HCT116 (cell line): ENCODE data around the gene NF1. TPM values are rescaled to one million over a fixed set of nuclear protein-coding genes. Genes with fewer than 3 reads are reported as not detected.

Source experiments
- ATAC-seq: fragments of 200-7000 bp; cut with Tn5 transposase; 2 replicates; pipeline ENCODE4 v1.9.1; 2020; ENCODE audit warnings: mild to moderate bottlenecking, moderate library complexity
- BruUV-seq: library from RNA; stranded (reverse); fragments of 400-500 nt; replicated peaks from 2 replicates; lab custom pipeline; 2021; lab: Mats Ljungman, UMichigan
- CTCF ChIA-PET: fragments of 300-600 bp; sonication (Branson Sonifier 250); formaldehyde crosslinking; loops from one replicate; lab custom pipeline; 2021; ENCODE audit warnings: antibody characterized with exemption; lab: Charles Lee
- POLR2A ChIA-PET: fragments of 300-600, 350-600 bp; sonication (Branson Sonifier 250); formaldehyde crosslinking; loops from one replicate; lab custom pipeline; 2021; ENCODE audit warnings: antibody characterized with exemption; lab: Charles Lee
- RAD21 ChIA-PET, 2 experiments: fragments of 300-600 bp; sonication (Branson Sonifier 250); formaldehyde crosslinking; loops; one replicate each; lab custom pipeline; 2023; ENCODE audit warnings: low total read pairs in 2 of 2; ENCODE audit not compliant: uncharacterized antibody in 2 of 2, unreplicated experiment in 2 of 2, low non-redundant PET in 1 of 2; lab: Charles Lee
- DNase-seq: peaks from one replicate; pipeline ENCODE4 v3.0.0-alpha.2; 2010; ENCODE audit warnings: low read depth, low spot score
- H2AFZ ChIP-seq: fragments of 200-600 bp; shearing (Covaris generic), sonication (generic); 2 replicates; pipeline ENCODE4 v1.6.1; 2017; ENCODE audit warnings: low read depth, mixed run types, mixed read lengths, antibody characterized with exemption, low read length; ENCODE audit not compliant: poor library complexity, severe bottlenecking
- H3K27ac ChIP-seq: 2 replicates; pipeline ENCODE4 v1.5.1; 2012; ENCODE audit warnings: low read depth, low read length
- H3K27me3 ChIP-seq: fragments of 200-600 bp; sonication (generic); 2 replicates; pipeline ENCODE4 v1.6.1; 2016; ENCODE audit warnings: mixed run types, low read length, mixed read lengths; ENCODE audit not compliant: insufficient read depth
- H3K36me3 ChIP-seq, 2 experiments: fragments of 200-500 bp in 1 of 2; fragments of 200-600 bp in 1 of 2; sonication (Bioruptor generic) in 1 of 2; sonication (generic) in 1 of 2; 2 replicates each; pipeline versions ENCODE4 v1.5.1 to v1.6.1; 2014 to 2016; ENCODE audit warnings: low read length in 2 of 2, inconsistent platforms in 1 of 2, mixed read lengths in 1 of 2, mixed run types in 1 of 2; ENCODE audit not compliant: insufficient read depth in 2 of 2, control insufficient read depth in 1 of 2
- H3K4me1 ChIP-seq, 2 experiments: fragments of 200-600 bp in 1 of 2; sonication (generic) in 1 of 2; 2 replicates each; pipeline versions ENCODE4 v1.5.1 to v1.6.1; 2012 to 2017; ENCODE audit warnings: low read length in 2 of 2, inconsistent platforms in 1 of 2, mild to moderate bottlenecking in 1 of 2, mixed read lengths in 1 of 2, mixed run types in 1 of 2, moderate library complexity in 1 of 2; ENCODE audit not compliant: insufficient read depth in 2 of 2, control insufficient read depth in 1 of 2
- H3K4me2 ChIP-seq: fragments of 200-600 bp; sonication (generic); 2 replicates; pipeline ENCODE4 v1.6.1; 2017; ENCODE audit warnings: mixed run types, low read length, mixed read lengths
- H3K4me3 ChIP-seq, 2 experiments: fragments of 200-600 bp in 1 of 2; sonication (generic) in 1 of 2; replicated peaks in 1 of 2; 2 replicates each; pipeline ENCODE4 v1.5.1; 2011 to 2016; ENCODE audit warnings: low read length in 2 of 2, control low read depth in 1 of 2, low read depth in 1 of 2, mild to moderate bottlenecking in 1 of 2, mixed read lengths in 1 of 2, mixed run types in 1 of 2
- H3K79me2 ChIP-seq: fragments of 200-600 bp; sonication (generic); 2 replicates; pipeline ENCODE4 v1.6.1; 2017; ENCODE audit warnings: mild to moderate bottlenecking, mixed run types, low read length, moderate library complexity, mixed read lengths; ENCODE audit not compliant: insufficient read depth
- H3K9ac ChIP-seq: fragments of 200-600 bp; sonication (generic); 2 replicates; pipeline ENCODE4 v1.6.1; 2016; ENCODE audit warnings: low read length, mixed read lengths
- H3K9me2 ChIP-seq: fragments of 200-600 bp; sonication (generic), shearing (Covaris generic); 2 replicates; pipeline ENCODE4 v1.6.1; 2017; ENCODE audit warnings: mixed run types, mild to moderate bottlenecking, moderate library complexity; ENCODE audit not compliant: insufficient read depth
- H3K9me3 ChIP-seq, 2 experiments: fragments of 200-500 bp in 1 of 2; fragments of 200-600 bp in 1 of 2; sonication (Bioruptor generic) in 1 of 2; sonication (generic) in 1 of 2; 2 replicates each; pipeline ENCODE4 v1.6.1; 2014 to 2017; ENCODE audit warnings: low read length in 2 of 2, mixed read lengths in 2 of 2, inconsistent platforms in 1 of 2, low read depth in 1 of 2, mild to moderate bottlenecking in 1 of 2, mixed run types in 1 of 2, moderate library complexity in 1 of 2; ENCODE audit not compliant: control insufficient read depth in 1 of 2, insufficient read depth in 1 of 2
- H4K20me1 ChIP-seq: fragments of 200-600 bp; sonication (generic), shearing (Covaris generic); 2 replicates; pipeline ENCODE4 v1.6.1; 2017; ENCODE audit warnings: mixed run types, mild to moderate bottlenecking, moderate library complexity; ENCODE audit not compliant: insufficient read depth
- CEBPB ChIP-seq: IDR thresholded peaks from 2 replicates; pipeline ENCODE4 v1.6.1; 2012; ENCODE audit warnings: low read depth
- EGR1 ChIP-seq: IDR thresholded peaks from 2 replicates; pipeline ENCODE4 v1.6.1; 2012; ENCODE audit warnings: low read depth
- ELF1 ChIP-seq: IDR thresholded peaks from 2 replicates; pipeline ENCODE4 v1.6.1; 2012; ENCODE audit warnings: low read depth, borderline replicate concordance
- FOSL1 ChIP-seq: IDR thresholded peaks from 2 replicates; pipeline ENCODE4 v1.6.1; 2012; ENCODE audit warnings: low read depth
- JUND ChIP-seq: IDR thresholded peaks from 2 replicates; pipeline ENCODE4 v1.6.1; 2012
- POLR2A ChIP-seq: IDR thresholded peaks from 2 replicates; pipeline ENCODE4 v1.7.0; 2011; ENCODE audit warnings: borderline replicate concordance; ENCODE audit not compliant: insufficient read depth, insufficient read length; ENCODE audit errors: extremely low read depth
- POLR2AphosphoS5 ChIP-seq: IDR thresholded peaks from 2 replicates; pipeline ENCODE4 v1.6.1; 2011; ENCODE audit warnings: mild to moderate bottlenecking, low read depth, low read length, moderate library complexity
- RAD21 ChIP-seq: IDR thresholded peaks from 2 replicates; pipeline ENCODE4 v1.6.1; 2012; ENCODE audit warnings: low read depth, mild to moderate bottlenecking
- REST ChIP-seq: IDR thresholded peaks from 2 replicates; pipeline ENCODE4 v1.6.1; 2012; ENCODE audit warnings: low read depth
- SIN3A ChIP-seq: IDR thresholded peaks from 2 replicates; pipeline ENCODE4 v1.6.1; 2012; ENCODE audit warnings: low read depth
- SP1 ChIP-seq: IDR thresholded peaks from 2 replicates; pipeline ENCODE4 v1.6.1; 2012; ENCODE audit warnings: low read depth
- SRF ChIP-seq: IDR thresholded peaks from 2 replicates; pipeline ENCODE4 v1.6.1; 2012; ENCODE audit warnings: low read depth
- TCF7L2 ChIP-seq: IDR thresholded peaks from 2 replicates; pipeline ENCODE4 v1.7.0; 2011; ENCODE audit warnings: borderline replicate concordance, inconsistent platforms; ENCODE audit not compliant: insufficient read depth, insufficient read length; ENCODE audit errors: extremely low read depth
- YY1 ChIP-seq: IDR thresholded peaks from 2 replicates; pipeline ENCODE4 v1.6.1; 2011; ENCODE audit warnings: low read length, low read depth, moderate library complexity, mild to moderate bottlenecking; ENCODE audit not compliant: insufficient replicate concordance; ENCODE audit errors: extremely low read depth
- ZNF274 ChIP-seq: fragments of 200-500 bp; sonication (Bioruptor generic); IDR thresholded peaks from 2 replicates; pipeline ENCODE4 v1.6.1; 2014; ENCODE audit warnings: mild to moderate bottlenecking, low read depth, low read length, inconsistent platforms
- intact Hi-C: fragments of 100-400 bp; cut with micrococcal nuclease; formaldehyde crosslinking; loops from 2 replicates; pipeline ENCODE4 v1.10.0; 2022
- total RNA-seq: library from RNA; stranded (reverse); gene quantifications from one replicate; pipeline ENCODE4 v1.2.1, GENCODE V29; 2021; ENCODE audit not compliant: unreplicated experiment
- TF ChIP-seq, protein P1 (sequence below): IDR thresholded peaks from 2 replicates; pipeline ENCODE4 v1.6.1; 2012
- TF ChIP-seq, protein P2 (sequence below): IDR thresholded peaks from 2 replicates; pipeline ENCODE4 v1.6.1; 2012
- TF ChIP-seq, protein P3 (sequence below), 3 experiments: fragments of 200-600 bp in 1 of 3; sonication (generic) in 1 of 3; IDR thresholded peaks in 2 of 3; conservative IDR thresholded peaks in 1 of 3; 2 replicates each; pipeline ENCODE4 v1.5.1; 2012 to 2017; ENCODE audit warnings: low read depth in 2 of 3, low read length in 2 of 3, antibody characterized with exemption in 1 of 3, borderline replicate concordance in 1 of 3, control low read depth in 1 of 3, mild to moderate bottlenecking in 1 of 3, mixed read lengths in 1 of 3, mixed run types in 1 of 3, moderate library complexity in 1 of 3; ENCODE audit not compliant: insufficient read depth in 1 of 3

Gene NF1
- total RNA-seq, 1 experiment from 2014 or later = 20.8 TPM

DNA sequence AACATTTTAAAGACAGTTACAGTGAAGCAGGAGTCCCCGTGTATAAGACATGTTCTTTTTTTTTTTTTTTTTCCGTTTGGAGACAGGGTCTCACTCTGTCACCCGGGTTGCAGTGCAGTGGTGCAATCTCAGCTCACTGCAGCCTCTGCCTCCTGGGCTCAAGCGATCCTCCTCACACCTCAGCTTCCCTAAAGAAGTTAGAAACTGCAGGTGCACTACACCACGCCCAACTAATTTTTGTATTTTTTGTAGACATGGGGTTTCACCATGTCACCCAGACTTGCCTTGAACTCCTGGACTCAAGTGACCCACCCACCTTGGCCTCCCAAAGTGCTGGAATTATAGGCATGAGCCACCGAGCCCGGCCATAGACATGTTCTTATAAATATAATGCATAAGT is 216.1 kb downstream of the NF1 start:
- Histone ChIP-seq H3K4me2 (no peak overlapping the region), H3K4me3 (no peak overlapping the region), H3K36me3 (no peaks in the 10 kb centered on the region; a peak in 1 of 4 replicates), H3K27ac (no peak overlapping the region), H3K4me1 (no peaks in the 10 kb centered on the region), H3K9me2 (no peaks in the 10 kb centered on the region), H2AFZ (no peak overlapping the region), H3K79me2 (no peaks in the 10 kb centered on the region), H3K27me3 (no peaks in the 10 kb centered on the region), H4K20me1 (no peaks in the 10 kb centered on the region), H3K9me3 (no peaks in the 10 kb centered on the region), H3K9ac (no peak overlapping the region)
- ChIA-PET POLR2A (no interaction called here), CTCF (no interaction called here), RAD21 (no interaction called here)
- DNase-seq = no peak
- BruUV-seq = no TSS peak
- intact Hi-C loops = no loop called here
- ATAC-seq = no peak
- TF ChIP-seq POLR2A = no peak
- TF ChIP-seq FOSL1 = no peak
- TF ChIP-seq REST = no peak
- TF ChIP-seq JUND = no peak
- TF ChIP-seq ZNF274 = no peak
- TF ChIP-seq, protein P1, sequence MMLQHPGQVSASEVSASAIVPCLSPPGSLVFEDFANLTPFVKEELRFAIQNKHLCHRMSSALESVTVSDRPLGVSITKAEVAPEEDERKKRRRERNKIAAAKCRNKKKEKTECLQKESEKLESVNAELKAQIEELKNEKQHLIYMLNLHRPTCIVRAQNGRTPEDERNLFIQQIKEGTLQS = no peak
- TF ChIP-seq POLR2AphosphoS5 = no peak
- TF ChIP-seq EGR1 = no peak
- no peak for TF ChIP-seq TCF7L2
- no peak for TF ChIP-seq RAD21
- TF ChIP-seq YY1 = no peak
- TF ChIP-seq CEBPB = no peak
- no peak for TF ChIP-seq ELF1
- TF ChIP-seq SRF = no peak
- TF ChIP-seq, protein P2, sequence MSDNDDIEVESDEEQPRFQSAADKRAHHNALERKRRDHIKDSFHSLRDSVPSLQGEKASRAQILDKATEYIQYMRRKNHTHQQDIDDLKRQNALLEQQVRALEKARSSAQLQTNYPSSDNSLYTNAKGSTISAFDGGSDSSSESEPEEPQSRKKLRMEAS = no peak
- no peak for TF ChIP-seq SIN3A
- TF ChIP-seq, protein P3, sequence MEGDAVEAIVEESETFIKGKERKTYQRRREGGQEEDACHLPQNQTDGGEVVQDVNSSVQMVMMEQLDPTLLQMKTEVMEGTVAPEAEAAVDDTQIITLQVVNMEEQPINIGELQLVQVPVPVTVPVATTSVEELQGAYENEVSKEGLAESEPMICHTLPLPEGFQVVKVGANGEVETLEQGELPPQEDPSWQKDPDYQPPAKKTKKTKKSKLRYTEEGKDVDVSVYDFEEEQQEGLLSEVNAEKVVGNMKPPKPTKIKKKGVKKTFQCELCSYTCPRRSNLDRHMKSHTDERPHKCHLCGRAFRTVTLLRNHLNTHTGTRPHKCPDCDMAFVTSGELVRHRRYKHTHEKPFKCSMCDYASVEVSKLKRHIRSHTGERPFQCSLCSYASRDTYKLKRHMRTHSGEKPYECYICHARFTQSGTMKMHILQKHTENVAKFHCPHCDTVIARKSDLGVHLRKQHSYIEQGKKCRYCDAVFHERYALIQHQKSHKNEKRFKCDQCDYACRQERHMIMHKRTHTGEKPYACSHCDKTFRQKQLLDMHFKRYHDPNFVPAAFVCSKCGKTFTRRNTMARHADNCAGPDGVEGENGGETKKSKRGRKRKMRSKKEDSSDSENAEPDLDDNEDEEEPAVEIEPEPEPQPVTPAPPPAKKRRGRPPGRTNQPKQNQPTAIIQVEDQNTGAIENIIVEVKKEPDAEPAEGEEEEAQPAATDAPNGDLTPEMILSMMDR (IDR thresholded peaks at IDR 0.05 in 2 of 3, conservative IDR thresholded peaks at IDR 0.05 in 1 of 3; ENCODE audit: borderline replicate concordance in 1 of 3, insufficient read depth in 1 of 3, low read depth in 2 of 3, low read length in 2 of 3) = no peak
- no peak for TF ChIP-seq SP1
